Measurements from ENCODE around the gene C20orf204. TPM values are rescaled to one million over a fixed set of nuclear protein-coding genes. Genes with fewer than 3 reads are reported as not detected.

C20orf204 gene
- total and polyA plus RNA-seq, 2 donors (not counting 3 experiments of a cell fraction or from before 2014, with no cell fraction given): 2.8 to 5.8 TPM

- H3K79me2 ChIP-seq (ENCODE audit: control insufficient read depth, insufficient read depth, low read length): peaks cover 6% of the 10 kb centered on the region
- BruUV-seq (replicated peaks): no TSS peak
- no peak for TF ChIP-seq JUN (IDR thresholded peaks at IDR 0.05; ENCODE audit: borderline replicate concordance, insufficient read depth, insufficient read length, low read depth)
- TF ChIP-seq EZH2 (IDR thresholded peaks at IDR 0.05; ENCODE audit: borderline replicate concordance, low read depth, low read length, severe bottlenecking): no peak
- no peak for TF ChIP-seq MAX (IDR thresholded peaks at IDR 0.05; ENCODE audit: insufficient read depth, insufficient read length)
- no peak for TF ChIP-seq CTCF (IDR thresholded peaks at IDR 0.05; ENCODE audit: extremely low read depth in 1 of 2, insufficient read depth in 1 of 2, low read depth in 1 of 2, low read length in 2 of 2)
- no peak for TF ChIP-seq GATA2 (IDR thresholded peaks at IDR 0.05; ENCODE audit: insufficient read depth, insufficient read length, low read depth, low read length)
- TF ChIP-seq POLR2AphosphoS5 (IDR thresholded peaks at IDR 0.05; ENCODE audit: insufficient read depth, low read depth, low read length): no peak
- no peak for TF ChIP-seq MYC (IDR thresholded peaks at IDR 0.05; ENCODE audit: low read depth, low read length)
- TF ChIP-seq FOS (IDR thresholded peaks at IDR 0.05; ENCODE audit: borderline replicate concordance, insufficient read depth, low read length): no peak
- TF ChIP-seq POLR2A (IDR thresholded peaks at IDR 0.05; ENCODE audit: low read depth, low read length): no peak
- no peaks in the 10 kb centered on the region for H3K27me3 ChIP-seq (ENCODE audit: control insufficient read depth in 2 of 2, insufficient read depth in 2 of 2, low read length in 2 of 2)
- no peak overlapping the region for H2AFZ ChIP-seq (ENCODE audit: low read depth, low read length)
- no peaks in the 10 kb centered on the region for H3K9me3 ChIP-seq (replicated peaks; ENCODE audit: control insufficient read depth, insufficient read depth, low read length)
- H4K20me1 ChIP-seq (replicated peaks; ENCODE audit: control insufficient read depth, extremely low read depth, insufficient read depth, low read length): no peaks in the 10 kb centered on the region
- FAIRE-seq (no peak), DNase-seq (ENCODE audit: low read depth, low spot score) (no peak)
- dilution Hi-C loops (cut with MboI; ENCODE audit: extremely low pct_ligation_motif_present, low sequenced_read_pairs) (no loop called here), intact Hi-C loops (cut with micrococcal nuclease) (no loop called here)
- peaks cover 5% of the 10 kb centered on the region for H3K4me1 ChIP-seq (ENCODE audit: control insufficient read depth, extremely low read depth, insufficient read depth, low read length)
- H3K4me2 ChIP-seq (ENCODE audit: insufficient read depth, low read length): no peak overlapping the region
- peaks cover 0 to 21% of the 10 kb centered on the region in 2 experiments for H3K36me3 ChIP-seq (ENCODE audit: control insufficient read depth in 2 of 2, extremely low read depth in 1 of 2, insufficient read depth in 2 of 2, low read length in 2 of 2)
- H3K4me3 ChIP-seq (replicated peaks in 1 of 3; ENCODE audit: insufficient read depth in 1 of 3, low read depth in 1 of 3, low read length in 3 of 3): no peak overlapping the region
- no peaks in the 10 kb centered on the region for H3K9me1 ChIP-seq (replicated peaks; ENCODE audit: control insufficient read depth, extremely low read depth, insufficient read depth, low read length)
- ChIA-PET CTCF (no interaction called here), POLR2A (no interaction called here)
- no peak overlapping the region for H3K27ac ChIP-seq (ENCODE audit: insufficient read depth, low read depth, low read length)
- no peak overlapping the region for H3K9ac ChIP-seq (replicated peaks; ENCODE audit: extremely low read depth, insufficient read depth, low read length)
Measured at GRCh38 chr20:64073476-64074183, 37.6 kb downstream of the C20orf204 start.

All from endothelial cell of umbilical vein (primary cell).